ENCODE results near the gene PKMYT1.

PKMYT1 gene

DNA sequence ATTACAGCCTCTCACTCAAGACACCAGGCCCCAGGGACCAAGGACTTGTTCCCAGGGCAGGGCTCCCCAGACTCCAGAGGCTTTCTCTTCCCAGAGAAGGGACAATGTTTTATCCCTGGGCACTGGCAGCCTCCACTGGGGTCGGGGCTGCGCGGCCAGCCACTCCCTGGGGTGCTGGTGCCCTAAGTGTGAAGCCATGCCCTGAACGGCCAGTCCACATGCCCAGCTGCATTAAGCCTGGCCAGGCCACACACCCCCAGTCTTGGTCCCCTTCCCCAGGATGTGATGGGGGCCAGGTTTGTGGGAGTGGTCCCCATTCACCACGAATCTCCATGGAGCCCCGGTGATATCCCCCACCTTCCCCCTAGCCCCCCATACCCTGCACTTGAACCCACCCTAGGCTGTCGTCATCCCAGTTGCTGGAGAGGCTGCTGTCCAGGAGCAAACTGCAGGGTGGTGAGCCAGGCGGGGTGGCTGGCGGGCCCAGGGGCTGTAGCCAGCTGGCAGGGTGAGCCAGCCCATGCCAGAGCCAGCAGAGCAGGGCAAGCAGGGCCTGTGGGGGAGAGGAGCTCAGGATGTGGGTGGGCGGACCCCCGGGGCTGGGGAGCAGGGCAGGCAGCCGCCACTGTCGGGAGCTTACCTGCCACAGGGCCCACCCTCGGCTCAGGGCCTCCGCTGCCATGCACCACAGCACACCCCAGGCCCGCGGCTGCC is 6.5 kb downstream of the PKMYT1 start:
- DNase-seq = no peak

DNA sequence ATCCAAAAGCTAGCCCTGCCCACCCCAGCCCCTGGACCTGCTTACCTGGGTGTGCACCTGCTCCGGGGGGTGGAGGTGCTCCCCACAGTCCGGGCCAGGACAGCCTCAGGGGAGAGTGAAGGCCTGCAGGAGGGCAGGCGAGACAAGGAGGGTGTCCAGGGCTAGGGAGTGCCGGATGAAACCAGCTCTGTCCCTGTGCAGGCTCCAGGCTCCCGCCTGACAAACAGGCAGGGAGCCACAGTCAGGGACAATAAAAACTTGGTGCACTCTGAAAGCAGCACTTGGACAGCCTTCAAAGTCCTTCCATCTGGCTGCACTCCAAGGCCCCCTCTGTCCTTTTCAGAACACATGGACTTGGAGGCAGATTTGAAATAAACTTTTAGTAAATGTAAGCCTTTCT is 7.2 kb downstream of the PKMYT1 start:
- no peak for DNase-seq

DNA sequence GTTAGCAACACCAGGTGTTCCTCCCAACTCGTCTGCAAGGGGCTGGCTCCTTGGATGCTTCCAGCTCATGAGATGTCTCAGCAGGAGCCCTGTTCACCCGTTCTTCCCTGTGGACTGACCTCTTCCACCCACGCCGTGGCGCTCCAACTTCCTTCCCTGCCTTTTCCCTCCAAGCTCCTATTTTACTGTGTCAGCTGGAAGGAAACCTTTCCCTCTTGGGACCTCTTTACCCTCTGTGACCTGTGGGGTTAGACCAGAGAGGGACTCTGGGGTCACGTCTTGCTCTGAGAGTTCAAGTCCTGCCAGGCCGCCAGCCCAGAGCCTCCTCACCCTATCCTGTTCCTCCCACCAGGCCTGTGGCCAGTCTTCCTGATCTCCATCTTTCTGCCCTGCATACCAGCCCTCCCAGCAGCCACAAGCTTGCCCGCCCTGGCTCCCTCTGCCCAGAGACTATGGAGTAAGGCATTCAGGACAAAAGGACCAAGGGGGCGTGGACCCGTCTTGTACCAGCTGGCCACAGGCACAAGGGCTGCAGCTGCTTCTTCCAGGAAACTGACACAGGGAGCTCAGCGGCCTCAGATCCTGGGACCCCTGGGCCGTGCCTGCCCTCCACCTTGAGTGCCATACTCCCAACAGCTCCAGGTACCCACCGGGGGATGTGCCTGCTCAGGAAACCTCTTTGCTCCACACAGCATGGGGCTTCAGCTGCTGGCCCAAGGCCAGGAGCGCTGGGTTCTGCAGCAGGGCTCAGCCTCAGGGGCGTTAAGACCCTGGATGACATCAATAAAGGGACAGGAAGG is 8.1 kb downstream of the PKMYT1 start:
- no peak for DNase-seq

DNA sequence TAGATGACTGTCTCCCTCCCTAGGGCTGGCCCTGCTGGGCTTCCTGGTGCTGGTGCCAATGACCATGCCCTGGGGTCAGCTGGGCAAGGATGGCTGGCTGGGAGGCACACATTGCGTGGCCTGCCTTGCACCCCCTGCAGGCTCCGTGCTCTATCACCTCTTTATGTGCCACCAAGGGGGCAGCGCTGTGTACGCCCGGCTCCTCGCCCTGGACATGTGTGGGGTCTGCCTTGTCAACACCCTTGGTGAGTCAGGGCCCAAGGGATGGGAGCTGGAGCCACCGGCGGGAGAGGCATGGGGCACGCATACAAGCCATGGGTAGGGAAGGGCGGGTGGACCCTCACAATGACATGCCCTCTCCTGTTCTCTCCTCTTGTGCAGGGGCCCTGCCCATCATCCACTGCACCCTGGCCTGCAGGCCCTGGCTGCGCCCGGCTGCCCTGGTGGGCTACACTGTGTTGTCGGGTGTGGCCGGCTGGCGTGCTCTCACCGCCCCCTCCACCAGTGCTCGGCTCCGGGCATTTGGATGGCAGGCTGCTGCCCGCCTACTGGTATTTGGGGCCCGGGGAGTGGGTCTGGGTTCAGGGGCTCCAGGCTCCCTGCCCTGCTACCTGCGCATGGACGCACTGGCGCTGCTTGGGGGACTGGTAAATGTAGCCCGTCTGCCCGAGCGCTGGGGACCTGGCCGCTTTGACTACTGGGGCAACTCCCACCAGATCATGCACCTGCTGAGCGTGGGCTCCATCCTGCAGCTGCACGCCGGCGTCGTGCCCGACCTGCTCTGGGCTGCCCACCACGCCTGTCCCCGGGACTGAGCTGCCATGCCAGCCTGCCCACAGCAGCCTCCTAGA is 8.9 kb downstream of the PKMYT1 start:
- no peak for DNase-seq

DNA sequence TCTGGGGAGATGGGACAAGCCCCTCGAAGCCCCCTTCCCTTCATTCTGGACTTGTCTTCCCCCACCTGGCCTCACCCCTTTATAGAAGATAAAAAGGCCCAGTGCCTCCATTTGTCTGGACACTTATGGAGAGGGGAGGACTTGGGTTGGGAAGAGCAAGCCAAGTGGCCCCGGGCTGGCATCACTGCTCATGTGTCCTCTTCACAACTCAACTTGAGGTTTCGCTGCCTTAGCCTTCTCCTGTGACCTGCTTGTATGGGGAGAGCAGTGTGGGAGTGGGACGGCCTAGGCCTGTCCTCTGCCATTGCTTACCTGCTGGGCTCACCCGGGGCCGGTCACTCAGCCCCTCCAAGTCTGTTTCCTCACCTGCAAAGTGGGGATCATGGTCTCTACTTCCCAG is 9.7 kb downstream of the PKMYT1 start:
- DNase-seq = no peak

DNA sequence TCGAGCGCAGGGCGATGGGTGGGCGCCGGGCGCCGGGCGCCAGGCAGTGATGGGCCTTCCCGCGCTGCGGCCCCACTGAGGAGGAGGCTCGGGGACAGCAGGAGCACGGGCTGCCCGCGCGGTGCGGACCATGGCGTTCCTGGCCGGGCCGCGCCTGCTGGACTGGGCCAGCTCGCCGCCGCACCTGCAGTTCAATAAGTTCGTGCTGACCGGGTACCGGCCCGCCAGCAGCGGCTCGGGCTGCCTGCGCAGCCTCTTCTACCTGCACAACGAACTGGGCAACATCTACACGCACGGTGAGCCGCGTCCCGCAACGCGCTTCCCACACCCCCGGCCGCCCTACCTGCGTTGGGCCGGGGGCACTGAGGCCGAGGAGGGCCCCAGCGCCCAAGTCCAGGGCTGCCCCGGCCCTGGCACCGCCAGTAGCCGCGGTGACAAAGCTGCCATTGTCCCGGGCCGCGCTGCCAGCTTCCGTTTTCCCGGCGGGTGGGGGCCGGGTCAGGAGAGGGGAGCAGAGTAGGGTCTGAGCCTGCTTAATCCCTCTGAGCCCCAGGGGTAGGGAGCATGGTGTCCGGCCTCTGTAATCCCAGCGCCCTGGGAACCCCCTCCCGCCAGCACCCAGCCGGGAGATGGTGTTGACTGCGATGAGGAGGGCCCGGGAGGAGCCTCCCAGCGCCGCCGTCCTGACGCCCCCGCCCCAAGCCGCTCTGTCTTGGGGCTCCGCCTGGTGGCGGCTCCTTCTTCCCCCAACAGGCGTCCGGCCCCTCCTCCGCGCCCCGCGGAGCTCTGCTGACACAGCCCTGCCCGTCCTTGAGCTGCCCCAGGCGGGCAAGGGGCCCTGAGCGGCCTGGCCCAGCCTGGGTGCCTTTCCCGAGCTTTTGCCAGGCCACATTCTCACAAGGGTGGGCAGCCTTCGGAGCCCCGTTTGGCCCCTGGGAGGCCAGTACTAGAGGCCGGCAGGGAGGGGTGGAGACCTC is 10.4 kb downstream of the PKMYT1 start:
- DNase-seq = peak; percentile 67

DNA sequence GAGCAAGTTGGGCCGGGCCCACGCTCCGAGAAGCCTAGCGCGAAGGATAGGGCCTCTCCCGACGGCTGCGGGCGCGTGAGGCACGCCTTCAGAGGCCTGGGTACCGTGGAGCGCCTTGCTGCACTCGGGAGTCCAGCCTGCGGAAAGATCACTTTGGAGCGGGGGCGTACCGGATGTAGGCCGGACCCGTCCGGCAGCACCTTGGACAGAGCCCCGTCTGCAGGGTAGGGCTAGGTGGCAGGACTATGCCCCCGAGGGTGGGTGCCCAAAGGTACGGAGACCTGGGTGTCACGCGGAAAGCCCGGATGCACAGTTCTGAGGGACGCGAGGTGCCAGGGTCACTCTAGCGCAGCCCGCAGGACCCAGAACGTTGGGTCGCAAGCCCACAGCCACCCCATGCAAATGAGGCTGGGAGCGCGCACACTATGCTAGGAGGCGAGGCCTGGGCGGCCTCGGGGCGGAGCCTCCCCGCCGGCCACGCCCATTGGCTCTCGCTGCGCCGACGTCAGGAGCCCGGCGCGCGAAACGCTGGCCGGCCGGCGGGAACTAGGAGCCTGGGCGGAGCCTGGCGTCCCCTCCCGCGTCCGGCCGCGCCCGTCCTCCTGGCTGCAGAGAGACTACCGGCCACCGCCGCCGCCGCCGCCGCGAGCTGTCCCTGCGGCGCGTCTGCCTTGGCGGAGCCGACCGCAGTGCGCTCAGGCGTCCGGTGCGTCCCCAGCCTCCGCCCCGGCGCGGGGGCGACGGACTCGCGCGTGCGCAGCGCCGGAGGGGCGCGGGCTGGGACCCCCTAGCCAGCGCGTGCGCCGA is 11.3 kb downstream of the PKMYT1 start, which contains the start of gene PAQR4:
Gene PAQR4, plus strand, starts transcription at position 611 of the 807 bp plus-strand sequence. CDS start 327 bp downstream, outside the sequence.
- peak; percentile 98 for DNase-seq

DNA sequence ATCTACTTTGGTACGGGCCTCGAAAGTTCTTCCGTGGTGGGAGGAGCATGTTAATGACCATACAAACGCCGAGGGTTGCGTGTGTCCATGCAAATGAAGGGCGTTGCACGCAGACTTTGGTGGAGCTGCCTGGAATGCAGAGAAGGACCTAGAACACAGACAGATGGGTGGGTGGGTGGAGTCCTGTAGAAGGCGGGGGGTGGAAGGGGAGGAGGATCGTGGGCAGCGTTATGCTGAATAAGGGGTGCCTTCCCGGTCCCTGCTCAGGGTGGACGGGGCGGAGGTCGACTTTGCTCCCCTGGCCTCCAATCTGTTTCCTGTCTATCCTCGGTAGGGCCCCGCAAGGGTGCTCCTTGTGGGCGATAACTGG is 11.9 kb downstream of the PKMYT1 start:
- no peak for DNase-seq

DNA sequence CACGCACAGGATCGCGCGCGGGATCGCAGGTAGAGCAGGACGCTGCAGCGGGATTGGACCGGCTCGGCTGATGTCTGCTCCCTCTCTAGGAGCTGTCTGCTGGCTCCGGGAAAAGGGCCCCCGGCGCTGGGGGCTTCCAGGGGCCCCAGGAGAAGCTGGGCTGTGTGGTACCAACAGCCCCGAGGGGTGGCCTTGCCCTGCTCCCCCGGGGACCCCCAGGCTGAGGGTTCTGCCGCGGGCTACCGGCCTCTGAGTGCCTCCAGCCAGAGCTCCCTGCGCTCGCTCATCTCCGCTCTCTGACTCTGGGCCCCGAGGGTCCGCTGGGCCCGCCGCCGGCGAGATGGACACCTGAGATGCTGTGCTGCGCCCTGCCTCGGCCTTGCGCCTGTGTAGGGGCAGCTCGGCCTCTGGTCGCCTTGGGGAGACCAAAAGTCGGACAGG is 12.5 kb downstream of the PKMYT1 start:
- no peak for DNase-seq

DNA sequence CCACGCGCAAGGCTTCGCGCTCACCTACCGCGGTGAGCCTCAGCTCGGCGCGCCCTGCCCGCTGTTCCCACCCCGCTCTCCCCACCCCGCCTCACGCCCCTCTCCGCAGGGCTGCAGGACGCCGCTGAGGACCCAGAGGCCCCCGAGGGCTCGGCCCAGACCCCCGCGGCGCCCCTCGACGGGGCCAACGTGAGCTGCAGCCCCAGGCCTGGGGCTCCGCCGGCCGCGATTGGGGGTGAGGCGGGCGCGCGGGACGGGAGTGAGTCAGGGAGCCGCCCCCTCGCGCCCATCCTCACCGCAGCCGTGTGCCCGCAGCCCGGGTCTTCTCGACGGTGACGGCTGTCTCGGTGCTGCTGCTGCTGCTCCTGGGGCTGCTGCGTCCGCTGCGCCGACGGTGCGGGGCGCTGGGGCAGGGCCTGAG is 13.0 kb downstream of the PKMYT1 start:
- DNase-seq = no peak

DNA sequence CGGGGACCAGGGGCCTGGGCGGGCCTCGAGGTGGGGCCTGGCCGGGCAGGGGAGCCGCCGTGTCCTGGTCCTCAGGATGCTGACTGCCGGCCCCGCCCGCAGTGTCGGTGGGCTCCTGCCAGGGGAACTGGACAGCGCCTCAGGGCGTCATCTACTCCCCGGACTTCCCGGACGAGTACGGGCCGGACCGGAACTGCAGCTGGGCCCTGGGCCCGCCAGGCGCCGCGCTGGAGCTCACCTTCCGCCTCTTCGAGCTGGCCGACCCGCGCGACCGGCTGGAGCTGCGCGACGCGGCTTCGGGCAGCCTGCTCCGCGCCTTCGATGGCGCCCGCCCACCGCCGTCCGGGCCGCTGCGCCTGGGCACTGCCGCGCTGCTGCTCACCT is 13.4 kb downstream of the PKMYT1 start:
- DNase-seq = peak; percentile 49

DNA sequence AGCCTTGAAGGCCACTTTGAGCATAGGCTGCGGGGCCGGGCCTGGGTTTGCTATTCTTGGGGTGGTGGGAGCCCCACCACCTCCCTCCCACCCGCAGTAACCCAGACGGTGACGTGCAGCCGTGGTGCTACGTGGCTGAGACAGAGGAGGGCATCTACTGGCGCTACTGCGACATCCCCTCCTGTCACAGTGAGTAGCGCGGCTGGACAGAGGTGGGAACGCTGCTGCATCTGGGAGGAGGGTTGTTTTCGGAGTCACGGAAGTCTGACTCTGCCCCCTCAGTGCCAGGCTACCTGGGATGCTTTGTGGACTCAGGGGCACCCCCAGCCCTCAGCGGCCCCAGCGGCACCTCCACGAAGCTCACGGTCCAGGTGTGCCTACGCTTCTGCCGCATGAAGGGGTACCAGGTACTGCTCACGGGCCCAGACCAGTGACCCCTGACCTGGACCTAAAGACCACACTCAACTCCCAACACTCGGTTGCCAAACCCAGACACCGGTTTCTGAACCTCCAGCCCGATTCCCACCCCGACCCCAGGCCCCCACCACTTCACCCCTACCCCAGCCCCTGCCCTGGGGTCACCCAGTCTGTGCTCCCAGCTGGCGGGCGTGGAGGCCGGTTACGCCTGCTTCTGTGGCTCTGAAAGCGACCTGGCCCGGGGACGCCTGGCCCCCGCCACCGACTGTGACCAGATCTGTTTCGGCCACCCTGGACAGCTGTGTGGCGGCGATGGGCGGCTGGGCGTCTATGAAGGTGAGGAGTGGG is 14.0 kb downstream of the PKMYT1 start:
- no peak for DNase-seq

DNA sequence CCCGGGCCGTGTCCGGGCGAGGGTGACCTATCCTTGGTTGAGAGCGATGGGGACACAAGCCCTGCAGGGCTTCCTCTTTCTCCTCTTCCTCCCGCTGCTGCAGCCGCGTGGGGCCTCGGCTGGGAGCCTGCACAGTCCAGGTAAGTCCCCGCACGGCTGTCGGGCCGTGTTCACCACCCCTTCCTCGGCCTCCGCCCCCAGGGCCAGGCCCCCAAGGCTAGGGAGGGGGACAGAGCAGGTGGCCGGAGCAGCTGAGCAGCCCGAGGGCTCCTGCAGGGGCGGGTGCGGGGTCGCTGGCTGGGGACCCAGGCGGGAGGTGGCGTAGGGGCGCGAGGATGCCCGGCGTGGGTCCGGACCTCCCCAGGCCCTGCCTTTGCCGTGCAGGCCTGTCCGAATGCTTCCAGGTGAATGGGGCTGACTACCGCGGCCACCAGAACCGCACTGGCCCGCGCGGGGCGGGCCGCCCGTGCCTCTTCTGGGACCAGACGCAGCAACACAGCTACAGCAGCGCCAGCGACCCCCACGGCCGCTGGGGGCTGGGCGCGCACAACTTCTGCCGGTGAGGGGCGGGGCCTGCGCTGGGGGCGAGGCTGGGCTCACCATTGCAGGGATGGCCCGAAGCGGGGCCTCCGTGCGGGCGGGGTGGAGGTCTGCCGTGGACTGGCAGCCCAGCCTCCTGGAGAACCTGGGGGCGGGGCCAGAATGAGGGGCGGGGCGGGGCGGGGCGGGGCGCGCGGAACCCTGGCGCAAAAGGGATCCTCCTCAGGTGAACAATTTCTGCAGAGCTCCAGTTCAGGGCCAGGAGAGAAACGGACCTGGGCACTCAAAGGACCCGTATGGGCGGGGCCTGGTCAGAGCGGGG is 15.5 kb downstream of the PKMYT1 start:
- DNase-seq = peak; percentile 68

DNA sequence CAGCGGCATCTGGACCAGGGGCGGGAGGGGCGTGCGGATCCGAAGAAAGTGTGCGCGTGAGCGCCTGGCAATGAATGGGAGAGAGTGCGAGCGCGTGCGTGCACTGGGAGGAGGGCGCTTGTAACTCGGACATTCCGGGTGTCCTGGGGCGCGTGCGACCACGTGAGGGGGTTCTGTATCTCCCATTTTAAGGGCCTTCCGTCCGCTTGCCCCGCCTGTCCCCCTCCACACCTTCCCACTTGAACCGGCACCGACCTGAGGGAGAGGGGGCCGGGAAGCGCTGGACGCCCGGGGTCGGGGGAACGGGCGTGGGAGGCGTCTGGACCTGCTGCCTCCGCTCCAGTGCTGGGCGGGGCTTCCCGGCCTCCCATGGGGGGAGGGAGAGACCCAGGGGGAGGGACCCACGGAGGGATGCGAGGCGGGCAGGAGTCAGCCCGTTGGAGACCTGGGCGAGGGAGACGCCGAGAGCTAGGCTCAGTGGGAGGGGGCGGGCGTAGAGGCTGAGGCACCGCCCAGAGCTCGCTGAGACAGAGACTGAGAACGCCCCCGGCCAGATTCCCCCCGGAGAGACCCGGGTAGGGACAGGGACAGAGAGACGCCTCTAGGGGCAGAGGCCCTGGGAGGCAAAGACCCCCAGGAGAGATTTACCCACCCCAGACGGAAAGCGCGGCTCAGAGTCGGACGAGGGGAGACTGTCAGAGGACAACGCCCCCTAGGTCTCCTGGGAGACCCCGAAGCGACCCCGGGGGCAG is 16.3 kb downstream of the PKMYT1 start, which contains the start of gene KREMEN2:
Gene KREMEN2, plus strand, starts transcription at position 553 of the 752 bp plus-strand sequence. CDS start 246 bp downstream, outside the sequence.
- DNase-seq = peak; percentile 71

DNA sequence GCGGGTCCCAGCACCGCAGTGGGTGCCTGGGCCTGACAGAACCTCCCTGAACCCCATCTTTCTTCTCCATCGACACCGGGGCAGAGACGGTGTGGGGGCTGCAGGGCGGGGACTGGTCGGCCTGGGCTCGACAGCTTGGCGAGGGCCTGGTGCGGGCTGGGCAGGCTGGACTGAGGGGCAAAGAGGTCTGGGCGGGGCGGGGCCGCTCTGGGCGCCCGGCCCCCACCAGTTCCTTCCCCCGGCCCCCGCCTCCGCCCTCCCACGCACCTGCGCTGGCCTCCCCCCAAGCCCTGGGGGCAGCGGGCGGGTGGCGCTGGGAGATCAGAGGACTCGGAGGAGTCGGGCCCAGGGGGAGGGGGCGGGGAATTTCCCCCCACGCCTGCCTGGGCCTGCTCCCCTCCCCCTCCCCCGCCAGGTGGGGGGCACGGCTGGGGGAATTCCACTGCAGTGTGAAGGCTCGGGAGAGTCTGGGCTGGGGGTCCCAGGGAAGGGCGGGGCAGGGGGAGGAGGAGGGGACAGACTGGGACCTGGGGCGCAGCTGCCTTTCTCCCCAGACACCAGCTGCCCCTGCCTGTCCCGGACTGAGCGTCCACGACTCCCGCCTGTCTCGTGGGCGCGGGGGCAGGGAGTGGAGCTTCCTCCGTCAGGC is 17.0 kb downstream of the PKMYT1 start:
- peak; percentile 55 for DNase-seq

DNA sequence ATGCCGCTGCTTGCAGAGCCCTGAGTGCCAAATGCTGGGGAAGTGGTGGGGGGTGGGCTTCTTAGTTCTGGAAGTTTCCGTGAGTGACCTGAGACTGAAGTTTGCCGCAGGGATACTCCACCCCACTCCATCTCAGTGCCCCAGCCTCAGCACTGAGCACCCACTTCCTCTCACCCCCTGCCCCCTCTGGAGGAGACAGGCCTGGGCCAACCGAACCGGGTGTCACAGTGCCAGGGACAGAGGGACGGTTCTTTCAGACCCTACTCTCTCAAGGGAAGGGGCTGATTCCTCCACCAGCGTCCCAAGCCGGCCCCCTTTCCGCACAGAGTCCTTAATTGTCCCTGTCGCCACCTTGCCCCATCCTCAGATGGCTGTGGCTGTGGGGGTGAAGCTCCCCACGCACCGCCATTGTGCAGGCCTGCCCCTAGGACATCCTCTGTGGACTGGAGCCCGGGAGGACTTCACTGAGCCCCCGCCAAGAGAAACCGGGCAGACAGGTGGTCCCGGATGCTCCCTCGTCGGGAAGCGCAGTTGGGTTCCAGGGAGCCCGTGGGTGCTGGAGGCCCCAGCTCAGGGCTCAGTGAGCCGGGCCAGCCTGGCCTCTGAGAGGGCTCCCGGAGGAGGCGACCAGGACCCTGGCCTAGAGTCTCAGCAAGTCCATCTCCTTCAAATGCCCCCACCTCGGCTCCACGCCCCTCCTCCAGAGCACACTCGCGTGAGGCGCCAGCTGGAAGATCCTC is 17.7 kb downstream of the PKMYT1 start:
- no peak for DNase-seq

Data from right kidney (tissue), 1 donor.